HG02943 (cell line): ENCODE data around the gene CLIC6.
"Not testable (repeated sequence)": the region's sequence is repeated elsewhere in the genome, so short reads cannot be mapped to it uniquely, and the experiment has no call there.

ENCODE experiments used
- ATAC-seq: cut with Tn5 transposase; IDR thresholded peaks from one replicate; pipeline ENCODE4 v1.9.1; 2021; ENCODE audit warnings: mild to moderate bottlenecking, low read depth, moderate library complexity; ENCODE audit not compliant: unreplicated experiment

CLIC6 gene

GRCh38 chr21:34715985-34716596 lies 47.3 kb downstream of the CLIC6 start:
- ATAC-seq: no peak

GRCh38 chr21:34718529-34718928 lies 49.7 kb downstream of the CLIC6 start:
- ATAC-seq: not testable (repeated sequence)

GRCh38 chr21:34722684-34723300 lies 54.0 kb downstream of the CLIC6 start:
- ATAC-seq: no peak

- no peak for ATAC-seq
Observed at GRCh38 chr21:34724131-34724856, 55.5 kb downstream of the CLIC6 start.

GRCh38 chr21:34724857-34725195 lies 56.0 kb downstream of the CLIC6 start:
- no peak for ATAC-seq

GRCh38 chr21:34726627-34727337 lies 58.0 kb downstream of the CLIC6 start:
- no peak for ATAC-seq

GRCh38 chr21:34728479-34728878 lies 59.7 kb downstream of the CLIC6 start:
- no peak for ATAC-seq

GRCh38 chr21:34730194-34730593 lies 61.4 kb downstream of the CLIC6 start:
- ATAC-seq: no peak

GRCh38 chr21:34730756-34731445 lies 62.1 kb downstream of the CLIC6 start:
- no peak for ATAC-seq

GRCh38 chr21:34732388-34732821 lies 63.6 kb downstream of the CLIC6 start:
- ATAC-seq: no peak

- ATAC-seq: no peak
Observed at GRCh38 chr21:34733852-34734251, 65.1 kb downstream of the CLIC6 start.

GRCh38 chr21:34734696-34735095 lies 65.9 kb downstream of the CLIC6 start:
- ATAC-seq: no peak

- no peak for ATAC-seq
Observed at GRCh38 chr21:34736116-34736874, 67.5 kb downstream of the CLIC6 start.

GRCh38 chr21:34737115-34737514 lies 68.3 kb downstream of the CLIC6 start:
- ATAC-seq: no peak

GRCh38 chr21:34740198-34740597 lies 71.4 kb downstream of the CLIC6 start:
- ATAC-seq: no peak

- no peak for ATAC-seq
Observed at GRCh38 chr21:34743285-34743684, 74.5 kb downstream of the CLIC6 start.

- no peak for ATAC-seq
Observed at GRCh38 chr21:34743831-34744230, 75.0 kb downstream of the CLIC6 start.

- ATAC-seq: no peak
Observed at GRCh38 chr21:34744801-34745200, 76.0 kb downstream of the CLIC6 start.

- peak; percentile 81 for ATAC-seq
Observed at GRCh38 chr21:34745557-34746255, 76.9 kb downstream of the CLIC6 start.
